Right lobe of liver (tissue), 6 donors: ENCODE results near the gene CENPU. TPM values are rescaled to one million over a fixed set of nuclear protein-coding genes. Genes with fewer than 3 reads are reported as not detected.
A peak's percentile ranks its signal among the peaks of the same experiment; 100 is the strongest.

Experiments
- ATAC-seq, 4 donors: fragments of 200-7000 bp; cut with Tn5 transposase; one replicate each; pipeline ENCODE4 v1.9.1; 2020; ENCODE audit warnings: mild to moderate bottlenecking in 4 of 4, moderate library complexity in 4 of 4
- DNase-seq, 3 donors: peaks; one replicate each; pipeline ENCODE4 v3.0.0-alpha.2; 2020
- H3K27ac ChIP-seq, 3 donors: fragments of 200-600 bp; one replicate each; pipeline ENCODE4 v1.8.0; 2022
- H3K27me3 ChIP-seq, 2 donors: fragments of 200-600 bp; one replicate each; pipeline ENCODE4 v1.8.0; 2022
- H3K36me3 ChIP-seq, 4 donors: fragments of 200-600 bp; sonication (generic) in 1 of 4; one replicate each; pipeline versions ENCODE4 v1.5.1 to v1.8.0; 2017 to 2022; ENCODE audit warnings: control low read depth in 1 of 4
- H3K4me1 ChIP-seq, 4 donors: fragments of 200-600 bp; sonication (generic) in 1 of 4; one replicate each; pipeline versions ENCODE4 v1.5.1 to v1.8.0; 2017 to 2022; ENCODE audit warnings: control low read depth in 1 of 4
- H3K4me3 ChIP-seq, 3 donors: fragments of 200-600 bp; one replicate each; pipeline ENCODE4 v1.8.0; 2022
- H3K9me3 ChIP-seq, 4 donors: fragments of 200-600 bp; sonication (generic) in 1 of 4; one replicate each; pipeline versions ENCODE4 v1.5.1 to v1.8.0; 2017 to 2022; ENCODE audit warnings: control low read depth in 1 of 4
- POLR2A ChIP-seq: fragments of 450-650 bp; IDR thresholded peaks from one replicate; pipeline ENCODE4 v1.6.1; 2017; ENCODE audit warnings: antibody characterized with exemption, mild to moderate bottlenecking
- WGBS: methylation state at CpG from one replicate; pipeline ENCODE4 v1.1.6; 2018; ENCODE audit warnings: low coverage, low lambda C conversion rate; ENCODE audit not compliant: insufficient coverage; ENCODE audit errors: missing lambda C conversion rate; 5-methylcytosine and 5-hydroxymethylcytosine counted together
- intact Hi-C, 2 donors: fragments of 100-400 bp; cut with DNase I; formaldehyde crosslinking; loops; one replicate each; pipeline versions ENCODE4 v1.11.2 to v1.14.1; 2022
- total RNA-seq, 6 experiments: library from RNA; depleted of rRNA in 2 of 6; stranded (reverse); fragments of >200 nt in 2 of 6; fragmentation: NEBNext Ultra II Directional in 3 of 6; extraction: Animal tissue kit (Norgen Biotek cat#: 25700) in 3 of 6; gene quantifications; one replicate each; pipeline versions ENCODE4 v1.1.0 to v1.2.4, GENCODE V29; 2016 to 2023
- TF ChIP-seq, protein P1 (sequence below), 4 donors: fragments of 200-600 bp in 3 of 4; fragments of 450-650 bp in 1 of 4; IDR thresholded peaks; one replicate each; pipeline versions ENCODE4 v1.5.1 to v1.8.0; 2016 to 2022; ENCODE audit warnings: antibody characterized with exemption in 4 of 4, mild to moderate bottlenecking in 2 of 4
- donor health status: DM: no; HTN: yes; CAD: no.
- donor health status: DM: no; HTN: no; CAD: no.
- donor health status: DM: no; HTN: no; CAD: no.
- donor health status: DM: no; HTN: yes; CAD: no.
- donor health status: DM: no; HTN: yes; CAD: no.

CENPU gene
- total RNA-seq, 6 experiments from 2014 or later = 0.84 to 10.0 (median 1.5) TPM

- 84% methylated on average over 3 of the region's 7 CpGs for WGBS
- no peaks in the 10 kb centered on the region for H3K9me3 ChIP-seq
- no peaks in the 10 kb centered on the region for H3K27me3 ChIP-seq
- no peak for DNase-seq
- no peak overlapping the region for H3K4me3 ChIP-seq
- no peaks in the 10 kb centered on the region for H3K4me1 ChIP-seq
- intact Hi-C loops = no loop called here
- no peak for ATAC-seq
- TF ChIP-seq, protein P1, sequence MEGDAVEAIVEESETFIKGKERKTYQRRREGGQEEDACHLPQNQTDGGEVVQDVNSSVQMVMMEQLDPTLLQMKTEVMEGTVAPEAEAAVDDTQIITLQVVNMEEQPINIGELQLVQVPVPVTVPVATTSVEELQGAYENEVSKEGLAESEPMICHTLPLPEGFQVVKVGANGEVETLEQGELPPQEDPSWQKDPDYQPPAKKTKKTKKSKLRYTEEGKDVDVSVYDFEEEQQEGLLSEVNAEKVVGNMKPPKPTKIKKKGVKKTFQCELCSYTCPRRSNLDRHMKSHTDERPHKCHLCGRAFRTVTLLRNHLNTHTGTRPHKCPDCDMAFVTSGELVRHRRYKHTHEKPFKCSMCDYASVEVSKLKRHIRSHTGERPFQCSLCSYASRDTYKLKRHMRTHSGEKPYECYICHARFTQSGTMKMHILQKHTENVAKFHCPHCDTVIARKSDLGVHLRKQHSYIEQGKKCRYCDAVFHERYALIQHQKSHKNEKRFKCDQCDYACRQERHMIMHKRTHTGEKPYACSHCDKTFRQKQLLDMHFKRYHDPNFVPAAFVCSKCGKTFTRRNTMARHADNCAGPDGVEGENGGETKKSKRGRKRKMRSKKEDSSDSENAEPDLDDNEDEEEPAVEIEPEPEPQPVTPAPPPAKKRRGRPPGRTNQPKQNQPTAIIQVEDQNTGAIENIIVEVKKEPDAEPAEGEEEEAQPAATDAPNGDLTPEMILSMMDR (IDR thresholded peaks at IDR 0.05) = no peak
- no peak for TF ChIP-seq POLR2A
- H3K27ac ChIP-seq = no peak overlapping the region
- H3K36me3 ChIP-seq = peaks cover 22 to 100% (median 79%) of the 10 kb centered on the region in 4 donors
These were observed 35.4 kb upstream of the CENPU start for GRCh38 chr4:184769141-184769765.

DNA sequence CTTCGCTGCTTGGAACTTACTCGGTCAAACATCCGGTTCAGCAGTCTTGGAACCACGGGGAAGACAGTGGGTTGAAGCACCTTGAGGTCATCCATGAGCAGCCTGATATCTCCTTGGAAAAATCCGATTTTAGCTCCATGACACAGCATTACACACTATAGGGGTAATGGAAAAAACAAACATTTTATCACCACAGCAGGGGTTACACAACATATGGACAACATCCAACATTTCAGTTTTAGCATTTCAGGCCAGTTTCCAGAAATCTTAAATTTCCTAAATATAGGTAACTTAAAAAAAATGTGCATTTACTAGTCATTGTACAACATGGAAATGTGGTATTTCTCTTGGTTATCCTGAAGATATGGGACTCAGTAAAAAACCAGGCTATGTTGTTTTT is 34.4 kb upstream of the CENPU start:
- peak overlapping the region in 1 of 3 donors; percentile 35 for H3K27ac ChIP-seq
- peak in 1 of 4 donors; percentile 15 for ATAC-seq
- no peaks in the 10 kb centered on the region for H3K27me3 ChIP-seq
- intact Hi-C loops = no loop called here
- no peak overlapping the region for H3K4me3 ChIP-seq
- no peak for TF ChIP-seq POLR2A
- TF ChIP-seq, protein P1 (IDR thresholded peaks at IDR 0.05) = no peak
- DNase-seq = no peak
- no CpG with 5 or more reads among the region's 5 CpGs for WGBS
- peaks cover 22 to 100% (median 78%) of the 10 kb centered on the region in 4 donors for H3K36me3 ChIP-seq
- H3K4me1 ChIP-seq = no peaks in the 10 kb centered on the region
- H3K9me3 ChIP-seq = no peaks in the 10 kb centered on the region

GRCh38 chr4:184766446-184766845 is 32.5 kb upstream of the CENPU start:
- Histone ChIP-seq H3K9me3 (no peaks in the 10 kb centered on the region), H3K36me3 (peaks cover 22 to 100% (median 75%) of the 10 kb centered on the region in 4 donors), H3K27ac (no peak overlapping the region), H3K27me3 (no peaks in the 10 kb centered on the region), H3K4me3 (no peak overlapping the region), H3K4me1 (no peaks in the 10 kb centered on the region)
- intact Hi-C loops = no loop called here
- no peak for DNase-seq
- TF ChIP-seq POLR2A = no peak
- TF ChIP-seq, protein P1 (IDR thresholded peaks at IDR 0.05) = no peak
- ATAC-seq = no peak
- WGBS = 91% methylated on average over 8 of the region's 9 CpGs

- intact Hi-C loops = no loop called here
- H3K4me1 ChIP-seq = no peaks in the 10 kb centered on the region
- H3K9me3 ChIP-seq = no peaks in the 10 kb centered on the region
- DNase-seq (no peak), ATAC-seq (peak in 2 of 4 donors; percentile 8 to 36)
- no peak overlapping the region for H3K4me3 ChIP-seq
- H3K27me3 ChIP-seq = no peaks in the 10 kb centered on the region
- 77% methylated on average over 7 of the region's 21 CpGs for WGBS
- H3K36me3 ChIP-seq = peaks cover 22 to 100% (median 77%) of the 10 kb centered on the region in 4 donors
- no peak overlapping the region for H3K27ac ChIP-seq
- TF ChIP-seq, protein P1 (IDR thresholded peaks at IDR 0.05) = no peak
- TF ChIP-seq POLR2A = no peak
These were observed 31.8 kb upstream of the CENPU start for GRCh38 chr4:184765473-184766340.
